H7 (cell line): Measurements from ENCODE around the gene ANKRD35. TPM values are rescaled to one million over a fixed set of nuclear protein-coding genes. Genes with fewer than 3 reads are reported as not detected.

Experiments
- DNase-seq: peaks from one replicate; pipeline ENCODE4 v3.0.0; 2012
- H3K27me3 ChIP-seq: 2 replicates; pipeline ENCODE4 v1.6.0; 2011; ENCODE audit warnings: mild to moderate bottlenecking, low read length; ENCODE audit not compliant: control insufficient read depth, insufficient read depth
- H3K36me3 ChIP-seq: replicated peaks from 2 replicates; pipeline ENCODE4 v1.5.1; 2011; ENCODE audit warnings: low read length; ENCODE audit not compliant: control insufficient read depth, insufficient read depth
- H3K4me3 ChIP-seq: 2 replicates; pipeline ENCODE4 v1.5.1; 2011; ENCODE audit warnings: low read depth, mild to moderate bottlenecking, control low read depth, low read length, moderate library complexity; ENCODE audit not compliant: insufficient read depth
- total RNA-seq: library from RNA; depleted of rRNA; stranded (reverse); fragments of >200 nt; shearing (Covaris generic); gene quantifications from 2 replicates; pipeline ENCODE4 v1.2.3, GENCODE V29; 2014

Gene ANKRD35
- total RNA-seq, 1 experiment from 2014 or later = 0.52 TPM

GRCh38 chr1:145886816-145887215 lies 1.1 kb upstream of the ANKRD35 start:
- H3K4me3 ChIP-seq = no peak overlapping the region

DNA sequence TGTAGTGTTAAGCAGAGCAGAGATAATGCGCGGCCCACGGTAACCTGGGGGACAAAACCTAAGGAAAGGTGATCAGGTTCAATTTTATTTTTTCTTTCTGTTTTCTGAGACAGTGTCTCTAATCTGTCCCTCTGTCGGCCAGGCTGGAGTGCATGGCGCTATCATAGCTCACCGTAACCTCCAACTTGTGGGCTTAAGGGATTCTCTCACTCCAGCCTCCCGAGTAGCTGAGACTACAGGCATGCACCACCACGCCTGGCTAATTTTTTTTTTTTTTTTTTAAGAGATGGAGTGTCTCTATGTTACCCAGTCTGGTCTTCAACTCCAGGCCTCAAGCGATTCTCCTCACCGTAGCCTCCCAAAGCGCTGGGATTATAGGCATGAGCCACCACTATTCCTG lies 724 bp upstream of the ANKRD35 start:
- Histone ChIP-seq H3K36me3 (no peaks in the 10 kb centered on the region), H3K4me3 (peak overlapping the region; percentile 59), H3K27me3 (peaks cover 23% of the 10 kb centered on the region)
- no peak for DNase-seq

More at GRCh38 chr1:145886816-145887215, 1.1 kb upstream of the ANKRD35 start:
- no peak for DNase-seq
- Histone ChIP-seq H3K27me3 (peaks cover 23% of the 10 kb centered on the region), H3K36me3 (no peaks in the 10 kb centered on the region)

DNA sequence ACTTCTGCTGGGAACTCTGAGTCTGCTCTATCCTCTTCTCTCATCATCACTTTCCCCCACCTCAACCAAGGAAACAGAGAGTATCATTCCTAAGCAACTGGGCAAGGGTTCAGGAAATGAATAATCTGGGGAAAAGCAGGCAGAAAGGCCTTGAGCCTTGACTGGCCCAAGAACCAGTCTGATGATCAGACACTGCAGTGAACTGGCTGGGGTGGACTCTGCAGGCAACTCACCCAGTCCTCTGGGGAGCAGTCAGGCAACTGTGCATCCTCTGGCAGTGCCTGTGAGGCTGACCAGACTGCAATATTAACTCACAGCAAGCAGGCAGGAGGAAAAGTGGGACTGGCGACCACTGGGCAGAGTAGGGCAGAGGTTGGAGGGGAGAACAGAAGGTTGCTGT lies 991 bp downstream of the ANKRD35 start:
- H3K4me3 ChIP-seq = no peak overlapping the region
- DNase-seq = no peak
- peaks cover 23% of the 10 kb centered on the region for H3K27me3 ChIP-seq
- no peaks in the 10 kb centered on the region for H3K36me3 ChIP-seq

DNA sequence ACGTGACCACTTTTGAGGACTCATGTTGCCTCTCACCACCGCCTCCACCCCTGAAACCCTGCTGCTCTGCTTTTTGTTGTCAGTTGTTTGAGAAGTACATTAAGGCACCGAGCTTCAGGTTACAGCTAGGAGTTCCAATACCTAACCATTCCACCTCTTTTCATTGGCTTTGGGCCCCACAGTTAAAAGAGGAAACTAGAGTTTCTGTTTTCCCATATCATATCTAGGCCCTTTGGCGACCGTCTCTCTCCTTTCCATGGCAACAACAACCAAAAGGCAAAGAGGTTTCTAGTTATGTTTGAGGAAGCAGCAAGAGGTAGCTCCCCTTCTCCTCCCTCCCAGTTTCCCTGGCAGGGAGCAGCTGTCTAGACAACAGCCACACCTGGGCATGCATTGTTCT lies 5.9 kb downstream of the ANKRD35 start:
- H3K36me3 ChIP-seq = no peaks in the 10 kb centered on the region
- peak; percentile 54 for DNase-seq
- H3K27me3 ChIP-seq = peaks cover 20% of the 10 kb centered on the region
- no peak overlapping the region for H3K4me3 ChIP-seq

DNA sequence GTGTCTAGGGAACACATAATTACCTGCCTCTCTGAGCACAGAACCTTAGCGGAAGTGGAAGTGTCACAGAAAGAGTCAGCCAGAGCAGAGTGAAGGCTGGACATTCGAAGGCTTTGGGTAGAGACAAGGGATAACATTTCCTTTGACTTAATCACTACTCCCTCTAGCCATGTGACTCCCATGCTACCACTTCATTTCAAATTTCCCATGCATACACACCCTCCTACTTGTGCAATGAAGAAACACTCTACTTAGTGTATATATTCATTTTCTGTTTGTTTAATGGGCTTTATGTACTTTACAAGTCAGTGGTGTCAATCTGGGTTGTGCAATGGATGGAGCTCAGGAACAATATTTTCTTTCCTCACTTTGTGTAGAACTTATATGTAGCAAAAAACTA lies 6.9 kb downstream of the ANKRD35 start:
- Histone ChIP-seq H3K4me3 (no peak overlapping the region), H3K27me3 (peaks cover 15% of the 10 kb centered on the region), H3K36me3 (no peaks in the 10 kb centered on the region)
- no peak for DNase-seq

DNA sequence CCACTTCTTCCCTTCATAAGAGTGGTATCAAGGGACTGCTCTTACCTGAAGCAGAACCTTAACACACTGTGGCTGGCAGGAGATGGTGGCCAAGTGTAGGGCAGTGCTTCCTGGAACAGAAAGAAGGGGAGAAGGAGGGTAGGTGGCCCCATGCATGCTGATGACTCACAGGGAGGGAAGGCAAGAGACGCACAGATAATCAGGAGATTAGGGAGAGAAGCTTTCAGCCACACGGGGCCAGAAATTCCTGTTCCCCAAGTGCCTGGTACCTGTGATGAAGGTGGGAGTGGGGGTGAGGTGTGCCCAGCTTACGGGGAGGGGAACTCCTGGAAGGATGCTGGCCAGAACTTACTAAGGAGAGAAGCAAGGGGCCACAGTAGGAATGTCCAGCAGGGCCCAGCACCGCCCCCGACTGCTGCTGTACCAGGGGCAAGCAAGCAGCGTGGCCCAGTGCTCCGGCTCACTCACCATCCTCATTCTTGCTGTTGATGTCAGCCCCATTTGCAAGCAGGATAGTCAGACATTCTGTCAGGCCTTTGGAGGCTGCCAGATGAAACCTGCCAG lies 7.7 kb downstream of the ANKRD35 start:
- no peaks in the 10 kb centered on the region for H3K36me3 ChIP-seq
- DNase-seq = no peak

DNA sequence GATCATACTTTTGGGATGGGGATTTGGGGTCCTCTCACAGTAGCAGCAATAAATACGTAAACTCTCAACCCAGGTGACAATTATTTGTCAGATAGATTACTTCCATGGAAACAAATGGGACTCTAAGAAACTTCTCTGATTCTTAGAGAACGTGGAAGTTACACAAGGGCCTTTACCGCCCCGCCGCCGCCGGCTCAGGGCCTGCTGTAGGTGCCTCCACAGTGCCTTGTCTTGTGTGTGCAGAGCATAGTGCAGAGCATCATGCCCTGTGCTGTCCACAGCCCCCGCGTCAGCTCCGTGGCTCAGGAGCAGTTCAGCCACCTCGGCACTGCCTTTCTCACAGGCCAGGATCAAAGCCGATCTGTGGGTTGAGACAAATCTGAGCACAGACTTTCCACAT lies 11.0 kb downstream of the ANKRD35 start:
- Histone ChIP-seq H3K36me3 (no peaks in the 10 kb centered on the region), H3K27me3 (peaks cover 32% of the 10 kb centered on the region), H3K4me3 (no peak overlapping the region)
- DNase-seq = peak; percentile 18

More for the DNA sequence above, 7.7 kb downstream of the ANKRD35 start:
- no peak overlapping the region for H3K4me3 ChIP-seq
- peaks cover 19% of the 10 kb centered on the region for H3K27me3 ChIP-seq

- DNase-seq = peak; percentile 81
- Histone ChIP-seq H3K36me3 (no peaks in the 10 kb centered on the region), H3K27me3 (peaks cover 31% of the 10 kb centered on the region), H3K4me3 (peak overlapping the region; percentile 45; the same call in 1 of the 2 replicates)
Observed at GRCh38 chr1:145871994-145872924, 13.4 kb downstream of the ANKRD35 start.

- Histone ChIP-seq H3K27me3 (peaks cover 19% of the 10 kb centered on the region), H3K36me3 (no peaks in the 10 kb centered on the region), H3K4me3 (no peak overlapping the region)
- no peak for DNase-seq
Observed at GRCh38 chr1:145868232-145868631, 17.4 kb downstream of the ANKRD35 start.

GRCh38 chr1:145863282-145864018 lies 22.2 kb downstream of the ANKRD35 start:
- Histone ChIP-seq H3K27me3 (peaks cover 5% of the 10 kb centered on the region; the same call in 1 of the 2 replicates), H3K4me3 (no peak overlapping the region), H3K36me3 (no peaks in the 10 kb centered on the region)
- no peak for DNase-seq

- peaks cover 12% of the 10 kb centered on the region for H3K36me3 ChIP-seq
Observed at GRCh38 chr1:145859491-145860023, 26.1 kb downstream of the ANKRD35 start.

DNA sequence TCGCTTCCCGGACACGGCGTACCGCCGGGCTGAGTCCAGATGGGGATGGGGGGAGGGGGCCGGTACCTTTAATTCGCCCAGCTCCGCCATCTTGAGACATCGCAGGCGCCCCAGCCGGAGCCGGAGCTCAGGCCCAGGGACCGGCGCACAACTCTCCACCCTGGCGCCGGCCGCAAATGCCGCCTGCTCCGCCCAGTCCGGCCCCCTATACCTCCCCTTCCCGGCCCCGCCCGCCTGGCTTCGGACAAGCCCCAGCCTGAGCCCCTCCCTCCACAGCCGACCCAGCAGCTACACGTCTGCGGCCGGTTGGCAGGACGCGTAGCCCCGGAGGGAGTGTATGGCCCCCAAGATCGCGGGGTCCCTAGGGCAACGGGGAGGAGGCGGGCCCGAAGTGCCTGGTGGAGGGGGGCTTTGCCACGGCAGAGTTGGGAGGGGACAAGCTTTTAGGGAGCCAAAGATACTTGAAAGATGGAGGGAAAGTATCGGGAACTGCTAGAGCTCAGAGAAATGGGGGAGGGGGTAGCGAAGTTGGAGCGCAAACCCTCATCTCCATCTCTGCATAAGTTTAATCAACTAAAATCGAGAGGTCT lies 26.7 kb downstream of the ANKRD35 start, which contains the start of gene PIAS3:
TSS of gene PIAS3 (minus strand) at position 181 of the 590 bp plus-strand sequence. CDS start at position 90, 91 bp downstream.
- H3K36me3 ChIP-seq = peaks cover 14% of the 10 kb centered on the region

More at GRCh38 chr1:145859491-145860023, 26.1 kb downstream of the ANKRD35 start:
- H3K4me3 ChIP-seq = peak overlapping the region; percentile 90
- DNase-seq = peak; percentile 97
- peaks cover 3% of the 10 kb centered on the region; the same call in 1 of the 2 replicates for H3K27me3 ChIP-seq

DNA sequence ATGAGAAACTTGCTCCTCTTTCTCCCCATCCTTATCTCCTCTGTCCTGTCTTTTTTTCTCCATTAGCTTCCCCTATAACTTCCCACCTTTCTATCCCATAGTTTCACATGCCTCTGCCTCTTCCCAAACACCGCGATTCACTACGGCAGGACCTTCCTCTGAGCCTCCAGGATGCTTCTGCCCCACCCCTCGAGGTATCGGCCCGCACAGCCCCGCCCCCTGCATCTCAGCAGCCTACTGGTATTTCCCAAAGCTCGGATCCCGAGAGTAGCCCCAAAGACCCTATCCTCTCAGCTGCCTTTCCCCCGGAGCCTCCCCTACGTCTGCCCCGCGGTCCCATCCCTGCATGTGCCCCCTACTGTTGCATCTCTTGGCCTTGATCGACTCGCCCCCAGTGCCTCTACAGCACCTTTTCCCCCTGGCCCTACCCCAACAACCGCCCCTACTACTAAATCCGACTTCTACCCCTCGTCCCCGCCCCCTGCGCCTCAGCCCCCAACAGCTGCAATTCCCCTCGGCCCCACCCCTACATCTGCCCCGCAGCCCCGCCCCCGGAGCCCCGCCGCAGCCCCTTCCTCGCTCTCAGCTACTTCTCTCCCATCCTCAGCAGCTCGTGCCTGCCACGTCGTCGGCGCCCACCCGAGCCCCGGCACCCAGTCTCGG lies 27.3 kb downstream of the ANKRD35 start:
- peaks cover 16% of the 10 kb centered on the region for H3K36me3 ChIP-seq
- peaks cover 2% of the 10 kb centered on the region; the same call in 1 of the 2 replicates for H3K27me3 ChIP-seq
- DNase-seq = peak; percentile 96
- peak overlapping the region; percentile 90 for H3K4me3 ChIP-seq

More for the DNA sequence above, 26.7 kb downstream of the ANKRD35 start, which contains the start of gene PIAS3:
- peak within 1 kb of the TSS; percentile 90 for H3K4me3 ChIP-seq
- DNase-seq = peak; percentile 99
- peaks cover 3% of the 10 kb centered on the region; the same call in 1 of the 2 replicates for H3K27me3 ChIP-seq
